ENCODE data around the gene SYT2.
"Not testable (repeated sequence)": the region's sequence is repeated elsewhere in the genome, so short reads cannot be mapped to it uniquely, and the experiment has no call there.

Gene SYT2

DNA sequence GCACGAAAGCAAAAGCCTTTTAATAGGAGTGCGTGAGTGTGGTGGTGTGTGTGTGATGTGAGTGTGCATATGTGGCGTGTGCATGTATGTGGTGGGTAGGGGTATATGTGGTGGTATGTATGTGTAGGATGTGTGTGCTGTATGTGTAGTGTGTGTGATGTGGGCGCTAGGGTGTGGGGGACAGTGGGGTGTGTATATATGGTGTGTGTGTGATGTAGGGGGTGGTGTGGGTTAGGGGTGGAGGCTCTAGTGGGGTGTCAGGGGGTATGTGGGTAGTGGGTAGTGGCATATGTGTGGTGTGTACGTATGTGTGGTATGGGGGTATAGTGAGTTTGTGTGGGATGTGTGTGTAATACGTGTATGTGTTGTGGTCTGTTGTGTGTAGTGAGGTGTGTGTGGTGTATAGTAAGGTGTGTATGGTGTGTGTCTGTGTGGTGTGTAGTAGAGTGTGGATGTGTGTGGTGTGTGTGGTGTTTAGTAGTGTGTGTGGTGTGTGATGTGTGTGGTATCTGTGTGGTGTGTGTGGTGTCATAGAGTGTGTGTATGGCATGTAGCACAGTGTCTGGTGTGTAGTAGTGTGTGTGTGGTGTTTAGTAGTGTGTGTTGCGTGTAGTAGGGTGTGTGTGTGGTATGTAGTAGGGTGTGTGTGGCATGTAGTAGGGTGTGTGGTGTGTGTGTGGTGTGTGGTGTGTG, 86.0 kb downstream of the SYT2 start:
- intact Hi-C loops (cut with micrococcal nuclease): no loop called here
- Mint-ChIP-seq H3K4me1 (ENCODE audit: low read depth) (peaks cover 18% of the 10 kb centered on the region), H3K27ac (no peak overlapping the region), H3K27me3 (peaks cover 27% of the 10 kb centered on the region), H3K9me3 (no peaks in the 10 kb centered on the region), H3K4me3 (no peak overlapping the region), H3K36me3 (ENCODE audit: low read depth) (no peaks in the 10 kb centered on the region)

DNA sequence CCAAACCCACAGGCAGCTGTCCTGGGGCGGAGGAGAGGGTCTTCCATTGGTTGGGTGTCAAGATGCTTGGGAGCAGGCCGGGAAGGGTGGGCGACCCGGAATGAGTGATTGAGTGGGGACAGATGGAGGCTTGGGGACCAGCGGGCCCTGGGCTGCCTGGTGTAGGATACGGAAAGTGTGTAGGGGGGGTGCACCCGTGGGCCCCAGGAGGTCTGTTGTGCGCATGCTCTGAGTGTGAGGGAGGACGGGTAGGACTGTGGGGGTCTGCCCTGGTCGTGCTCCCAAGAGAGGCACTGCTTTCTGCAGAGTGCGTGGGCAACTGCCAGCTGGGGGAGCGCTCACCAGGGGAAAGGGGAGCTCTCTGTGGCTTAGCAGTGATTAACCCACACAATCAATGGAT, 86.8 kb downstream of the SYT2 start:
- peaks cover 22% of the 10 kb centered on the region for H3K27me3 Mint-ChIP-seq
- H3K27ac Mint-ChIP-seq; intact Hi-C loops (cut with micrococcal nuclease); H3K36me3 Mint-ChIP-seq (ENCODE audit: low read depth); H3K9me3 Mint-ChIP-seq; H3K4me3 Mint-ChIP-seq: not testable (repeated sequence)
- H3K4me1 Mint-ChIP-seq (ENCODE audit: low read depth): peaks cover 10% of the 10 kb centered on the region

- intact Hi-C loops (cut with micrococcal nuclease): no loop called here
- no peaks in the 10 kb centered on the region for H3K9me3 Mint-ChIP-seq
- peaks cover 18% of the 10 kb centered on the region for H3K27me3 Mint-ChIP-seq
- H3K4me3 Mint-ChIP-seq: no peak overlapping the region
- H3K4me1 Mint-ChIP-seq (ENCODE audit: low read depth): peaks cover 9% of the 10 kb centered on the region
- H3K36me3 Mint-ChIP-seq (ENCODE audit: low read depth): no peaks in the 10 kb centered on the region
- no peak overlapping the region for H3K27ac Mint-ChIP-seq
Measured at GRCh38 chr1:202623075-202623474, 87.2 kb downstream of the SYT2 start.

GRCh38 chr1:202622388-202622787, 87.9 kb downstream of the SYT2 start:
- Mint-ChIP-seq H3K27me3 (peaks cover 11% of the 10 kb centered on the region), H3K36me3 (ENCODE audit: low read depth) (no peaks in the 10 kb centered on the region), H3K9me3 (no peaks in the 10 kb centered on the region), H3K4me1 (ENCODE audit: low read depth) (peaks cover 13% of the 10 kb centered on the region), H3K4me3 (no peak overlapping the region), H3K27ac (no peak overlapping the region)
- intact Hi-C loops (cut with micrococcal nuclease): no loop called here

DNA sequence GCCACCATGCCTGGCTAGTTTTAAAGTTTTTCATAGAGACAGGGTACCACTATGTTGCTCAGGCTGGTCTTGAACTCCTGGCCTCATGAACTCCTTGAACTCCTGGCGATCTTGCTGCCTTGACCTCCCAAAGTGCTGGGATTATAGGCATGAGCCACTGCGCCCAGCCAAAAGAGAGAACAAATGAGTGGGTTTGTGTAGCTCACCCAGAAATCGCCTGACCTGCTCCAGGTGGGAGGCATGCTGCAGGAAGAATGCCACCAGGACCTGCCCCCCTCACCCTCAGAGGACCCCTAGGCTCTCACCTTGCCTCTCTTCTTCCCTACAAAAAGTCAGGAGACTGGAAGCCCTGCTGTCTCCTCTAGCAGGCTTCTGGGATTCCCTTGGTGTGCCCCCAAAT, 88.8 kb downstream of the SYT2 start:
- no peaks in the 10 kb centered on the region for H3K9me3 Mint-ChIP-seq
- intact Hi-C loops (cut with micrococcal nuclease): no loop called here
- H3K36me3 Mint-ChIP-seq (ENCODE audit: low read depth): no peaks in the 10 kb centered on the region
- peaks cover 23% of the 10 kb centered on the region for H3K4me1 Mint-ChIP-seq (ENCODE audit: low read depth)
- H3K27me3 Mint-ChIP-seq: peaks cover 2% of the 10 kb centered on the region
- H3K4me3 Mint-ChIP-seq: no peak overlapping the region
- no peak overlapping the region for H3K27ac Mint-ChIP-seq

GRCh38 chr1:202620036-202620435, 90.2 kb downstream of the SYT2 start:
- H3K27ac Mint-ChIP-seq; H3K27me3 Mint-ChIP-seq; H3K36me3 Mint-ChIP-seq (ENCODE audit: low read depth); H3K9me3 Mint-ChIP-seq; intact Hi-C loops (cut with micrococcal nuclease); H3K4me3 Mint-ChIP-seq: not testable (repeated sequence)
- peaks cover 37% of the 10 kb centered on the region for H3K4me1 Mint-ChIP-seq (ENCODE audit: low read depth)

GRCh38 chr1:202619505-202619904, 90.7 kb downstream of the SYT2 start:
- no peaks in the 10 kb centered on the region for H3K9me3 Mint-ChIP-seq
- no peaks in the 10 kb centered on the region for H3K36me3 Mint-ChIP-seq (ENCODE audit: low read depth)
- H3K4me1 Mint-ChIP-seq (ENCODE audit: low read depth): peaks cover 42% of the 10 kb centered on the region
- no peaks in the 10 kb centered on the region for H3K27me3 Mint-ChIP-seq
- H3K27ac Mint-ChIP-seq: no peak overlapping the region
- intact Hi-C loops (cut with micrococcal nuclease): loop anchor here (10.0 kb wide), 2 partner anchors 135 to 275 kb away; partner anchors contain the start of genes PPP1R12B and UBE2T
- H3K4me3 Mint-ChIP-seq: no peak overlapping the region

- H3K9me3 Mint-ChIP-seq; H3K36me3 Mint-ChIP-seq (ENCODE audit: low read depth); H3K27ac Mint-ChIP-seq; H3K27me3 Mint-ChIP-seq; H3K4me3 Mint-ChIP-seq: not testable (repeated sequence)
- intact Hi-C loops (cut with micrococcal nuclease): loop anchor here (10.0 kb wide), 2 partner anchors 134 to 274 kb away; partner anchors contain the start of genes PPP1R12B and UBE2T
- H3K4me1 Mint-ChIP-seq (ENCODE audit: low read depth): peaks cover 47% of the 10 kb centered on the region
Measured at GRCh38 chr1:202619012-202619411, 91.2 kb downstream of the SYT2 start.

DNA sequence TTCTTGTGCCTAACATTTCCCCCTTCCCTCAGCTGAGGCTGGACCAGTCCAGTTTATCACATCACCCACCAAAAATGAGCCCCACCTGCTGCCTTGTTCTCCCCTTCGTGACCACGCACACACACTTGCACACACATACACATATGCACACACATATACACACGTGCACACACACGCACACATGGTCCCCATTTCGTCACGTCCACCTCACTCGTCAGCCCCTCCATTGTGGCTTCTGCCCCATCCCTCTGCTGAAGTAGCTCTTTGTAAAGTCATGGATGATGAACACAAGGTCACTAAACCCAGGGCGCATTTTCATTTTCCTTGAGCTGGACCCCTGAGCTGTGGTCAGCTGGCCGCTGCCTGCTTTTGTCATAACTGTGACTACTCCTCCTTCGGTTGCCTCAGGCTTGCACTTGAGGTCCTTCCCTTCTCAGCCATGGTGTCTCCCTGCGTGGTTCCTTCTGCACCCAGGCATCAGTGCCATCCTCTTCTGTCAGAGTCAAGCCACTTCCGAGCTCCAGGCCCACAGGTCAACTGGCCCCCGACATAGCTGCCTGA, 93.8 kb downstream of the SYT2 start:
- Mint-ChIP-seq H3K4me3 (no peak overlapping the region), H3K27me3 (no peaks in the 10 kb centered on the region), H3K9me3 (no peaks in the 10 kb centered on the region), H3K36me3 (ENCODE audit: low read depth) (no peaks in the 10 kb centered on the region), H3K27ac (no peak overlapping the region), H3K4me1 (ENCODE audit: low read depth) (peaks cover 45% of the 10 kb centered on the region)
- intact Hi-C loops (cut with micrococcal nuclease): loop anchor here (10.0 kb wide), 2 partner anchors 132 to 272 kb away; partner anchors contain the start of genes PPP1R12B and UBE2T

- Mint-ChIP-seq H3K4me3 (peak overlapping the region; percentile 39), H3K27me3 (no peaks in the 10 kb centered on the region), H3K27ac (no peak overlapping the region), H3K4me1 (ENCODE audit: low read depth) (peaks cover 45% of the 10 kb centered on the region), H3K9me3 (no peaks in the 10 kb centered on the region), H3K36me3 (ENCODE audit: low read depth) (no peaks in the 10 kb centered on the region)
- intact Hi-C loops (cut with micrococcal nuclease): loop anchor here (10.0 kb wide), 2 partner anchors 131 to 271 kb away; partner anchors contain the start of genes PPP1R12B and UBE2T
Measured at GRCh38 chr1:202615501-202616354, 94.5 kb downstream of the SYT2 start.

- not testable (repeated sequence) for H3K27ac Mint-ChIP-seq; H3K9me3 Mint-ChIP-seq; H3K36me3 Mint-ChIP-seq (ENCODE audit: low read depth); H3K27me3 Mint-ChIP-seq; H3K4me3 Mint-ChIP-seq
- intact Hi-C loops (cut with micrococcal nuclease): loop anchor here (10.0 kb wide), 2 partner anchors 130 to 270 kb away; partner anchors contain the start of genes PPP1R12B and UBE2T
- peaks cover 45% of the 10 kb centered on the region for H3K4me1 Mint-ChIP-seq (ENCODE audit: low read depth)
Measured at GRCh38 chr1:202615208-202615500, 95.1 kb downstream of the SYT2 start.

GRCh38 chr1:202614363-202615207, 95.7 kb downstream of the SYT2 start:
- not testable (repeated sequence) for H3K9me3 Mint-ChIP-seq; H3K4me3 Mint-ChIP-seq; H3K27me3 Mint-ChIP-seq; H3K27ac Mint-ChIP-seq; H3K36me3 Mint-ChIP-seq (ENCODE audit: low read depth)
- H3K4me1 Mint-ChIP-seq (ENCODE audit: low read depth): peaks cover 45% of the 10 kb centered on the region
- intact Hi-C loops (cut with micrococcal nuclease): loop anchor here (10.0 kb wide), 2 partner anchors 130 to 270 kb away; partner anchors contain the start of genes PPP1R12B and UBE2T

DNA sequence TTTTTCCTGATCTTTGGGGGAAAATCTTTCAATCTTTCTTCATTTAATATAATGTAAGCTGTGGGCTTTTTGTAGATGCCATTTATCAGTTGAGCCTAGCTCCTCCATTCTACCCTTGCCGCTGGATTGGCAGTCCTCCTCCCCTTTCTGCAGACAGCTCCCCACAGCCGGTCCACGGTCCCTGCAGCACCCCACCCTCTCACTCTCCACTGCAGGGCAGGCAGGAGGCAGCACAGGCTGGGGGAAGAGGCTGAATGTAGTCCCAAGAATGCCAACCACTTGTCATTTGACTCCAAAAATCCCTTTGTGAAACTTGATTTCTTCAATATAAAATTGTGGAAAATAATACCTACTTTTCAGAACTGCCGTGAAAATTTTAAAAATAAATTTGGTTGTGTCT, 96.7 kb downstream of the SYT2 start:
- Mint-ChIP-seq H3K4me3 (no peak overlapping the region), H3K27ac (no peak overlapping the region), H3K9me3 (no peaks in the 10 kb centered on the region), H3K4me1 (ENCODE audit: low read depth) (peaks cover 45% of the 10 kb centered on the region), H3K27me3 (peaks cover 12% of the 10 kb centered on the region), H3K36me3 (ENCODE audit: low read depth) (no peaks in the 10 kb centered on the region)
- intact Hi-C loops (cut with micrococcal nuclease): loop anchor here (10.0 kb wide), 2 partner anchors 129 to 269 kb away; partner anchors contain the start of genes PPP1R12B and UBE2T

All from dendritic cell treated with granulocyte-macrophage colony-stimulating factor and Interleukin-4, amounts not matched to agents 40 ng/mL and 50 ng/mL, for 4 days (primary cell).